NOMO-1 (cell line): ENCODE measurements around the gene DLG2.
"Not testable (repeated sequence)": the region's sequence is repeated elsewhere in the genome, so short reads cannot be mapped to it uniquely, and the experiment has no call there.

Source experiments
- DNase-seq, 2 experiments: peaks; one replicate each; lab custom pipeline; 2025; ENCODE audit not compliant: unreplicated experiment in 2 of 2; lab: John Stamatoyannopoulos, UW

Gene DLG2

DNA sequence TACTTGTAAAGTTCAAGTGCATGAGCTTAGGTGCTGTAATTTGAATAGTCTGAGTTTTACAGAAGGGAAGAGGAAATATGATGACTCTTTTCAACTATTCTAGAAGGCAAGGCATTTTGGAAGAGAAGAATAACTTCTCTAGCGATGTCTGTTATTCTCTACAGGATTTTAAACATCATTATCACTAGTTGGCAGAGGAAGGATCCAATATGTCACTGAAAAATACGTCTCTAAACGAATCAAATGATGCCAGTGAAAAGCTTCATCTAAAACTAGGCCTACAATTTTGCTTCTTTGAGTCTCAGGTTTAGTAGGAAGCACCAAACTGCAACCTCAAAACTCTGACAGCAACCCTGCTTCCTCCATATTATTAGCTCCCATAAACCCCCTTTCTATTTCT lies 581.4 kb downstream of the DLG2 start:
- DNase-seq = no peak

DNA sequence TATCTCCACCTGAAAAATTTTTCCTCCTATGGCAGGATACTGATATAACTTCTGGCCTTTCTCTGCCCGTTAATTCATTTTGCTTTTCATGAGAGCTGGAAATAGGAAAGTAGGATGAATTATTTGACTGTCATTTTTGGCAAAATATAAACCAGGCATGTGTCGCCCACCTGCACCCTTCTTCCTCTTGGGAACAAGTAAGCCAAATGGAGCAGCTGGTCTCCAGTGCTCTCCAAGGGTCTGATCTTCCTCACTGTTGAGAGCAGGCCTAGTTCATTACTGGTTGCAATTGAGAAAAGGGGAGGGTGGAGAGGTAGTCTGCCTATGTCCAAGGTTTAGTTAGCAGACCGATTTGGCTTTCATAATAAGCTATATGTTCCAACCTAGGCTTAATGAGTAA lies 582.2 kb downstream of the DLG2 start:
- DNase-seq = no peak

DNA sequence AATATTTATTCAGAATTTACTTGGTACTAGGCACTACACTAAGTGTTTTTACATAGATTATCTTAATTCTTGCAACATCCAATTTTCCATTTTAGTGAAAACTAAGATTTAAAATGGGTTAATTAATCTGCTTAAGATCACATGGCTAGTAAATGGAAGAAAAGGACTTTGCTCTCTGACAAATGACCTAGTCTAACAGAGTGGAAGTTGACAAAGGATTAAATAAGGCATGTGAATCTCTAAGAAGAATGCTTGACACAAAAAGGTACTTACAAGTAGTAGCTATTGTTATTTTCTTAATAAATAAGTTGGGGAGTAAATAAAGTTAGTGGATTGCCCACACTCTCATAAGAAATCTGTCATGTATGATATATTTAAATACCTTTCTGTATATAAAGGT lies 584.8 kb downstream of the DLG2 start:
- DNase-seq = no peak

DNA sequence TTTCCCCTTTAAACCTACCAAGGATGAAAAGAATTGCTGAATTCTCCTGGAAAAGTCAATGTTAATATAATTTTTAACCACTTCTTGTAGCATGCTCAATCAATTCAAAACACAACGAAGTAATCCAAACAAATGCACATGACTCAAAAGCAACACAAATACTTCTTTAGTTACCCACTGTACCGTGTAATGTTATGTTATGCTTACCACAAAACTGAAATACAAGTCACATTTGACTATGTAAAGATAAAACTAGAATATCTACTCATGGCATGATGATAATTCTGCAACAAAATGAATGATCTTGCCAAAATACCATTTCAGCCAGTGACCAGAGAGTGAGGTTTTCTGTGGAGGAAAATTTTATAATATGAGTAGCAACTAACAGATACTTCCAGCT lies 587.0 kb downstream of the DLG2 start:
- DNase-seq = no peak

DNA sequence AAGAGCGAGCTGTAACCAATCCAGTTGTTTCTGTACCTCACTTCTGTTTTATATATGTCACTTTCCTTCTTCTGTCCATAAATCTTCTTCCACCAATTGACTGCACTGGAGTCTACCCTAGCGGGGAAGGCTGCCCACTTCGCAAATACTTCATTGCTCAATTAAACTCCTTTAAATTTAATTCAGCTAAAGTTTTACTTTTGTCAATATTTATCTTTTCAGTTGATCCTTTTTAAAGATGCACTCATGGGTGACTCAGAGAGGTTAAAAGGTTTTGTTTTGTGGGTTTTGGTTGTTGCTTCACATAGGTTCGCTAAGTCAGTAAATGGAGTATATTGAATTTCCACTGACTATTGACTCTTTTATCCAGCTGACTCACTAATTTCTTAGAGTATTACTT lies 597.2 kb downstream of the DLG2 start:
- DNase-seq = no peak

DNA sequence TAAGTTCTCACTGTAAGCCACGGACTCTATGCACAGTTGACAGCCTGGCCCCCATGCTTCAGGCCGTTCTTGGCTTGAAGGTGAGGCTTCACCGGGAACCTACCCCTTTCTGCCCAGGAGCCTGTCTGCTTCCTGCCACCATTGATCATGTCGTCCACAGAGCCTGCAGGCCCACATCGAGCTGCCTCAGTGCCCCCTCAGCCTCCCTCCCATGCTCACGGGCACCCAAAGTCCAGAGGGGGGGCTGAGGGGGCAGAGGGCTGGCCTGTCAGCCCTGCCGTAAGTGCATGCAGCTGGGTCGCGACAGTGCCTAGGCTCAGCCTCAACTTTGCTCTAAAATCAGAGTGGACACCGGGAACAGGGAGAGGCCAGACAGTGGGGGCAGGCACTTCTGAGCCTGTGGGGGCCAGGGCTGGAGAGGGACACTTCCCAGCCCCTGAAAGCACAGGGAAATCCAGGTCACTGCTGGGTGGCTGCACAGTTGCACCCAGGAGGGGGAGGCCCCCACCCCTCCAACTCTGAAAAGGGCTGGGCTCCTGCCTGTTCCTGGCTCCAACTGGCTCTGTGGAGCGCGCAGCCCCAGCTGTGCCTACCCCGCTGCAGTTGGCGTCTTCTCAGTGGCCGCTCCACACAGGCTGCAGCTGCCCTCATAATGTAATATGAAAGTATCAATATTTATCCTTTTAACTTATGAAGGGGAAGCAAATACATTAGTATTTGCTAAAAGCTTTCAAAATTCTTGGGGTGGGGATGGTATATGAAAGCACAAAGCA lies 598.6 kb downstream of the DLG2 start:
- no peak for DNase-seq

DNA sequence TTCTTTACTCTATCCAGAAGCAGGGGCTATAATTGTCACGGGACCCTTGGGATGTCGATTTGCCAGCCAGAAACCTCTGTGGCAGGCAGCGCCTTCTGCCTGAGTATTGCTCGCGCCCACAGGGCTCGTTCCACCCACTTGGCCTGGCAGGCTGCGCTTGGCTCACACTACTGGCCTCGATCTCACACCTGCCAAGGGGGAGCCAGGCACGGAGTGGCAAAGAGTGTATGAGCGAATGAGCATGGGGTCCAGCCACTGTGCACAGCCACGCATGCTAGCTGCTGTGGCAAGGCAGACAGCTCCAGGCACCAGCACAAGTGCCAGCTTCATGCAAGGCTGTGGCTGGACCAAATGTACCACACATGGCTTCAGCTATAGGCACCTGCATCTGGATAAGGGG lies 599.8 kb downstream of the DLG2 start:
- DNase-seq = no peak

DNA sequence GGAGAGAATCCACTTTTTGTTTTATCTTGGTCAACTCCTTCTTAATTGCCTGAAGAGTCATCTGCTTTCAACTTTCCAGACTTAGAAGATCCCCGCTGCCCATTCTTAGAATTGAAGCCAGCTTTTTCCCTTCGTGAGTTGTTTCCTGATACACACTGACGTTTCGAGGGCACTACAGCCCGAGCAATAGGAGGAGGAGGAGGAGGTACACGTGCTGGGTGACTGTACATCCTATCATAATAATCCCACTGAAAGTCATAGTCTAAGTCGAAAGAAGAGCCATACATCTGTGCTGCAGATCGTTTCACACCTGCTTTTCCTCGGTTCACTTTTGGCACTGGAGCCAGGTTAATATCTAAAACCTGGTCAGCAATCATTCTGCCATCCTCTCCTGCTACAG lies 606.1 kb downstream of the DLG2 start:
- no peak for DNase-seq

DNA sequence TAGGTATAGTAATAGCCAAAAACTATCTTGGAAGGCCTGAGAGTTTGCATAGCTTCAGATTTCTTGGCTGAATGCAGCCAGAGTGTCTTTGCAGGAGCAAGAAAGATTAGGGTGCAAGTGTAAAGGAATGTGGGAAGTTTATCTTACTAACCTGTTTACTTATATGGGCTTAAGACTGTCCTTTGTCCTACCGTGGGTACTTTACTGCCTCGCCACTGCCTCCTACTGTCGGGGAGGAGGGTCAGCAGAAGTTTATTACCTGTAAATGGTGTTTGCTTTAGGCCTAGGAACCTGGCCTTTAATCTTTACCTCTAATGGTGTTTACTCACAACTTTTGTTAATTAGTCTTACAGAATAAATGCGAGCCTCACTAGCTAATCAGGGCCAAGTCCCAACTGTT lies 633.8 kb downstream of the DLG2 start:
- DNase-seq = no peak

DNA sequence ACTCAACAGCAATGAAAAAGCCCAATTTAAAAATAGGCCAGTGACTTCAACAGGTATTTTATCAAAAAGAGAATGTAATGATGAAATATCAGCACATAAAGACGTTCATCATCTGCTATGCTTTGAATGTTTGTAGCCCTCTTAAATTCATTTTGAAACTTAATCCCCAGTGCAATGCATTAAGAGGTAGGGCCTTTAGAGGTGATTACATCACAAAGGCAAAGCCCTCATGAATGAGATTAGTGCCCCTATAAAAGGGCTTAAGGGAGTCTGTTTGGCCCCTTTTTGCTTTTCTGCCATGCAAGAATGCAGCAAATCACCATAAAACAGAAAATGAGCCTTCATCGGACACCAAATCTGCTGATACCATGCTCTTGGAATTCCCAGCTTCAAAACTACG lies 637.0 kb downstream of the DLG2 start:
- no peak for DNase-seq

DNA sequence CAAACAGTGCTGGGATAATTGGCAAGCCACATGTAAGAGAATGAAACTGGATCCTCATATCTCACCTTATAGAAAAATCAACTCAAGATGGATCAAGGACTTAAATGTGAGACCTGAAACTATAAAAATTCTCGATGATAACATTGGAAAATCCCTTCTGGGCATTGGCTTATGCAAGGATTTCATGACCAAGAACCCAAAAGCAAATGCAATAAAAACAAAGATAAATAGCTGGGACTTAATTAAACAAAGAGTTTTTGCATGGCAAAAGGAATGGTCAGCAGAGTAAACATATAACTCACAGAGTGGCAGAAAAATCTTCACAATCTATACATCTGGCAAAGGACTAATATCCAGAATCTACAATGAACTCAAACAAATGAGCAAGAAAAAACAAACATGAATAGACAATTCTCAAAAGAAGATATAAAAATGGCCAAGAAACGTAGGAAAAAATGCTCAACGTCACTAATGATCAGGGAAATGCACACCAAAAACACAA lies 639.4 kb downstream of the DLG2 start:
- DNase-seq = not testable (repeated sequence)

DNA sequence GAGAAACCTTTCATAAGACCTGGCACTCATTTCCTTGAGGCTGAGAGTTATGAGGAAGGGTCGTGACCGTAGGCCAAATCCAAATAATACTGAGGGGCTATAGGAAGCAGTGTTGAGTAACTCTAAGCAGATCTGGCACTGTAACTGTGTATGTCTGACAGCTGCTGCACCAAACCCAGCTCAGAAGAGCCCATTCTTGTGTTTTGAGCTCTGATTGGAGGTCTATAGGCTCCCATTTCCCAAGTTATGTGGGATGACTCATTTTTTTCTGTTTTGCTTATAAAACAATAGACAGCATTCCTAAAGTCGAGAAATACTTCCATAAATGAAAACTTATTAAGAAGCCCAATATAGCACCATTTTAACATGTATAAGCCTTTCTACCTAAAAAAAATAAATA lies 645.8 kb downstream of the DLG2 start:
- no peak for DNase-seq

DNA sequence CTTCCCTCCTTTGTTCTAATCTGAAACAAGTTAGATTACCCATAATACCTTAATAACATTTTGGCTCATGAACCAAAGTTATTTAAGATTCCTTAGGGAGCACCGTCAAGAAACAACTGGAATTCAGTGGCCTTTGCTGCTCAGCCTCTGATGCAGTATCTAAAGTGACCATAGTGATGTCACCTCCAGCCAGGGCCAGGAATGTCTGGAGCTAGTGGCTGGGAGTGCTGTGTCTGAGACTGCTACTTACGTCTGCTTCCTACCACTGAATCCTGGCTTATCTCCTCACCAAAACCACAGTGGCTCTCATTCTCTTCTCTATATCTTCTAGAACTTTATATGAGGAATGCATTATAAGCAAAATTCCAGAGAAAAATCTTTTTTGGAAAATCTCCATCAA lies 658.0 kb downstream of the DLG2 start:
- DNase-seq = no peak

DNA sequence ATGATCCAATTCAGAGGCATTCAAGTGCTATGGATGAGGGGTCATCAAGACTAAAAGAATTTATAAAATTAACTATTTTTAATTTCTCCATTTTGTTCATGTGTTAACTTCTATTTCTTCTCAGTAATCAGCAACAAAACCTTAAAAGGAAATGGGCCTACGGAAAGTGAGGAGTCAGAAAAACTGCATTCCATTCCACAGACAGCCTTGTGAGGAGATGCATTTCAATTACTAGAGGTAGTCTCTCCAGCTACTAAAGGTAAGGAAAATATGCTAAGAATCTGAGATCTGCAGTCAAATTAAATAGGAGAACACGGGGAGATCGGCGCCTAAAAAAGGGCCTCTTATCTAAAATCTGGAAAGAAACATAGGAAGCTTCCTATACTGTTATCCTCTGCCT lies 661.7 kb downstream of the DLG2 start:
- no peak for DNase-seq

DNA sequence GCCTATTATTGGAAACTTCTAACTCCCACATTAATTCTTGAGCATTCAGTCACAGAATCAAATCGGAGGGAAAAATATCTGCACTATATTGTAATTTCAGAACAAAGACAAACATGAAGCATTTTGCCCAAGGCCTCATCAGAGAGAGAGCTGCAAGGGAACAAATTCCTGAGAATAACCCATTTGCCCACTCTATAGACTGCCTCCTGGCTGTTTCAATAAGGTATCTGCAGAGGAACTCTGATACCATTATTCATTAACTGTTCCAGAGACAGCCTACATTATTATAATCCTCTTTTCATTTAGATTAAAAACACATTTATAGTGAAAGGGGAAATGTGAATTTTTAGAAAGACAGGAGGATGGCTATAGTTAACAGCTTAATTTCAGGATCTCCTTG lies 663.9 kb downstream of the DLG2 start:
- DNase-seq = no peak

DNA sequence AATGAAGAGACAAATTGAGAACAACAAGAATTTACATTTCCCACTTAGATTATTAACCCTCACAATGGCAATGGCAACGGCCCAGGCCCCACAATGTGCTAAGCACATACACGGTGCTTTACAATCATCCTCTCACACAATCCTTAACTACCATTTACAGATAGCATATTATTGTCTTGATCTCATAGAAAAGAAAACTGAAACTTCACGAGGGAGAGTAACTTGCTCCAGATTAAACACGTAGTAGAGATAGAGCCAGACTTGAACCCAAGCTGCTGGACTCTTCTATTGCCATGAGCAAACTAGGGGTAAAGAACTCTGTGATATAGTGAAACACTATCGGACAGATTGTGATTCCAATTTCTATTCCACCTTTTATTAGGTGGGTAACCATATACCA lies 665.1 kb downstream of the DLG2 start:
- DNase-seq = no peak

DNA sequence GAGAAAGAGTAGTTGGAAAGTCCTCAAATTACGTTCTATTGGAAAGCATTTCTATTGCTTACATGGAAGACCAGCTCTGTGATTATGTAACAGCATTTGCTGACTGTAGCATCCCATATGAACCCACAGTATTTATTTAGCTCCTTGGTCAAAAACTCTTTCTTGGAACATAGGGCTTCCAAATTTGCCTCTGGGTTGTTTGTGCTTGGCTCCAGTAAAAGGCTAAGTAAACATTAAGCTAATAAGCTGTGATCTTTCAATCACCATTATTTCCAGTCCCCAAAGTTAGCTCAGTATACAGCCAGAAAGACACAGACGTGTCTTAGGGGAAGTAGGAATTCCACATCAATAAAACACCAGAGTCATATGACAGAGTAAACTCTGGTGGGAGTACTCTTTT lies 668.8 kb downstream of the DLG2 start:
- DNase-seq = no peak

DNA sequence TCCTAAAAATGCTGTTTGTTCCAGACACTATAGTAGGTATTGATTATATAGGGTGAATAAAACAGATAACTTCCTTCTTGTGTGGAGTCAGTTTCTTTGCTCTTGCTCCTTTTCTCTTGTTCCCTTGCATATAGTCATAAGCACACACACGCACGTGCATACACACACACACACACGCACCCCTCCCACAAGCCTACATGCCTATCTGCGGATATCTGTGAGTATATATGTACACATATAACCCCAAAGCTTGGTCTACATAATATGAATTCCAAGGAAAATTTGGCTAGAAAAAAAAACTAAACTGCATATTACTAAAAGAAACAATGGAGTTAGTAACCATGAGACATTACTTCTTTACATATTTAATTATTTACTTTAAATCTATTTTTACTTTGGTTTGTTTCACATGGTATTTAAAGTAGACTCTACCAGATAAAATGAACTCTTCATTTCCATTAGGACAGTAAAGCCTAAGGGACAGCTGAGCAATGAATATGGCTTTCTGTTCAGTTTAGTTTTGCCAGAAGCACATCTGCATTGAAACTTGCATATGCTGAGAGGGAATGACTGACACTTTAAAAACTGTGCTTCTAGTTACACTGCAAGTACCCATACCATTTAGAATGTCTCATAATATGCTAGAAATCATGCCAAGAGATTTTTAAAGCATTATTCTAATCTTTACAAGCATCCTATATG lies 676.4 kb downstream of the DLG2 start:
- DNase-seq = no peak

DNA sequence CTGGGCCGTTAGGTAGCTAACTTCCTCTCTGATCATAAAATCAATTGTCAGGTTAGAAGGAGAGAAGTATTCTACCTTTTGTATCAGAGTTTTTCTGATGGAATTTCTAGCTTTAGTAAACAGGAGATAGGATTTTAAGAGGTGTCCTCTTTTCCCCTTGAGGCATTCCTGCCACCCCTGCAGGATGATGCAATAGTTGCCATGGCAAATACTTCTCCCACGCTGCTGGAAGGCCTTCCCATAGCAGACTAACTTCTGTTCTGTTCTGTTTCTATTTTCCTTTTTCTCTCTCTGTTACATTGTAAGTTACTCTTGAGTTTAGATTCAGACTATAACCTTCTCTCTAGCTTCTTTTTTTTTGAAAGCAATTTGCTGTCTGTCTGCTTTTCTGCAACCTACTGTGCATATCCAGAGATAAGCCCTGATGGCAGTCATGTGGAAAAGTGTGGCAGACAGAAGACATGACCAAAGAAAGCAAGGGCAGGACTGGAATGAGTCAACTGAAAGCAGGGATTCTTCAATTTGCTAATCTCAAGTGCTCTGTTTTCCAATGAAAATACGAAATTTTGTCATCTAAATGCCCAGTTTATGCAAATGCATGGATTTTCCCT lies 679.1 kb downstream of the DLG2 start:
- no peak for DNase-seq

DNA sequence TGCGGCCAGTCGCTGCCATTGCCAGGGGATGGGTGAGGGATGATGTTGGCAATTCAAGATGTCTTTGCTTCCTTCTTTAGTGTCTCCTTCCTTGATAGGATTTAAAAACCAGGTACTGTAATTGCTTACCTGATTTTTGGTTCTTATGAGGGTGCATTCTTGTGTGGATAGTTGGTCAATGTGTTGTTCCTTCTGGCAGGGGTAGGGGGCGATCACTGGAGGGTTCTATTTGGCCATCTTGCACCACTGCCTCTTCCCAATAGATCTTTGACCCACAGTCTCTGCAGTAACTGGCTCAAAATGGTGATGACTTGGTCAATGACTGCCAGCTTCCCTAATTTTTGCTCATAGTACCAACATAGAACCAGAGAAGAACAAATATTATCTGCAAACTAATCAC lies 680.1 kb downstream of the DLG2 start:
- no peak for DNase-seq

DNA sequence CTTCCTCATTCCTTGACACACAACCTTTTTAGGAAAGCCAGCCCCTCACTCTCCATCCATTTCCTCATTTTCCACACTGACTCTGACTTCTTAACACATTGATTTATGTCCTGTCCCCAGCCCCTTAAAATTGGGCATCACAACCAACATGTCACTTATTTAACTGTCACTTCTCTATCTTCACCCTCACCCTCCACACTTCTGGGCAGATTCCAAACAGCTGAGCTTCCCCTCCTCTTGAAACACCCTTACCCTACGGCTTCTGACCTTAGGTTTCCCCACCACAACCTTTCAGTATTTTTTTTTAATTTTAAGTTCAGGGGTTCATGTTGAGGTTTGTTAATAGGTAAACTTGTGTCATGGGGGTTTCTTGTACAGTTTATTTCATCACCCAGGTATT lies 696.3 kb downstream of the DLG2 start:
- DNase-seq = peak; percentile 58 to 66

DNA sequence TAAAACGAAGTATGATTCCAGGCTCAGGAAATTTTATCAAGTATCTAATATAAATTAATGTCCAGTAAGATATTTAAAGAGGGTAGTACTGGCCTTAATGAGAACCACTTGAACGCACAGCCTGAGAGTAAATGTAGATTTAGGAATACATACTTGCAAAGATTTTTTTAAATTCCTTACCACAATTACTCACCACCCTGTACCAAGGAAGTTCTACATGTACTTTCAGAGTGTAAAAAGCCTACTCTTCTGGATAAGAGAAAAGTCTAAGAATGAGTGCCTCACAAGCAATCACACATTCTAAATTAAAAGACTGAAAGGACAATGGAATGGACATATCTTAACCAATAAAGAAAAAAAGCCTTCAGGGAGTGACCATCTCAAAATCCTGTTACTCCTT lies 697.4 kb downstream of the DLG2 start:
- DNase-seq = no peak
